Cardiac muscle cell (in vitro differentiated cells and primary cell): ENCODE data around the gene ANO1. TPM values are rescaled to one million over a fixed set of nuclear protein-coding genes. Genes with fewer than 3 reads are reported as not detected.

Source experiments
- DNase-seq, 2 donors: peaks; one replicate each; pipeline versions ENCODE4 v3.0.0 to v3.0.0-alpha.2; 2010 to 2017; ENCODE audit warnings: low read depth in 1 of 2, low spot score in 1 of 2
- H3K27ac ChIP-seq: fragments of 200-600 bp; sonication (generic); 2 replicates; pipeline ENCODE4 v1.5.1; 2016
- H3K27me3 ChIP-seq: fragments of 200-600 bp; sonication (generic); 2 replicates; pipeline ENCODE4 v1.6.0; 2016; ENCODE audit warnings: control low read depth
- H3K36me3 ChIP-seq: fragments of 200-600 bp; sonication (generic); 2 replicates; pipeline ENCODE4 v1.5.1; 2016; ENCODE audit warnings: control low read depth
- H3K4me1 ChIP-seq: fragments of 200-600 bp; sonication (generic); 2 replicates; pipeline ENCODE4 v1.8.1; 2017; ENCODE audit warnings: low read depth, mild to moderate bottlenecking, mixed run types
- H3K4me3 ChIP-seq: fragments of 200-600 bp; sonication (generic); 2 replicates; pipeline ENCODE4 v1.5.1; 2016; ENCODE audit warnings: mild to moderate bottlenecking
- H3K9me3 ChIP-seq: fragments of 200-600 bp; sonication (generic); 2 replicates; pipeline ENCODE4 v1.5.1; 2017; ENCODE audit warnings: low read depth, mild to moderate bottlenecking, control low read depth
- polyA plus RNA-seq: library from polyadenylated mRNA; unstranded; fragments of >200 nt; fragmentation: Nextera tagmentation; extraction: Ambion mirVana; gene quantifications from 2 replicates; pipeline ENCODE4 v1.2.1, GENCODE V29; 2016
- total RNA-seq: library from RNA; depleted of rRNA; stranded (reverse); fragments of >200 nt; gene quantifications from 2 replicates; pipeline ENCODE4 v1.2.3, GENCODE V29; 2016
- TF ChIP-seq, protein P1 (sequence below): IDR thresholded peaks from 2 replicates; pipeline ENCODE4 v1.5.1; 2012; ENCODE audit warnings: low read depth, mild to moderate bottlenecking, low read length

ANO1 gene
- total and polyA plus RNA-seq, 2 experiments from 2014 or later = 0.09 to 0.86 TPM

GRCh38 chr11:70205049-70205725 is 127.1 kb downstream of the ANO1 start:
- peaks cover 14% of the 10 kb centered on the region for H3K4me1 ChIP-seq
- no peaks in the 10 kb centered on the region for H3K9me3 ChIP-seq
- no peak overlapping the region for H3K4me3 ChIP-seq
- no peaks in the 10 kb centered on the region for H3K36me3 ChIP-seq
- TF ChIP-seq, protein P1, sequence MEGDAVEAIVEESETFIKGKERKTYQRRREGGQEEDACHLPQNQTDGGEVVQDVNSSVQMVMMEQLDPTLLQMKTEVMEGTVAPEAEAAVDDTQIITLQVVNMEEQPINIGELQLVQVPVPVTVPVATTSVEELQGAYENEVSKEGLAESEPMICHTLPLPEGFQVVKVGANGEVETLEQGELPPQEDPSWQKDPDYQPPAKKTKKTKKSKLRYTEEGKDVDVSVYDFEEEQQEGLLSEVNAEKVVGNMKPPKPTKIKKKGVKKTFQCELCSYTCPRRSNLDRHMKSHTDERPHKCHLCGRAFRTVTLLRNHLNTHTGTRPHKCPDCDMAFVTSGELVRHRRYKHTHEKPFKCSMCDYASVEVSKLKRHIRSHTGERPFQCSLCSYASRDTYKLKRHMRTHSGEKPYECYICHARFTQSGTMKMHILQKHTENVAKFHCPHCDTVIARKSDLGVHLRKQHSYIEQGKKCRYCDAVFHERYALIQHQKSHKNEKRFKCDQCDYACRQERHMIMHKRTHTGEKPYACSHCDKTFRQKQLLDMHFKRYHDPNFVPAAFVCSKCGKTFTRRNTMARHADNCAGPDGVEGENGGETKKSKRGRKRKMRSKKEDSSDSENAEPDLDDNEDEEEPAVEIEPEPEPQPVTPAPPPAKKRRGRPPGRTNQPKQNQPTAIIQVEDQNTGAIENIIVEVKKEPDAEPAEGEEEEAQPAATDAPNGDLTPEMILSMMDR = no peak
- no peaks in the 10 kb centered on the region for H3K27me3 ChIP-seq
- peak overlapping the region; percentile 65 for H3K27ac ChIP-seq
- DNase-seq = peak in 1 of 2 donors; percentile 14

GRCh38 chr11:70205766-70206165 is 127.6 kb downstream of the ANO1 start:
- Histone ChIP-seq H3K36me3 (no peaks in the 10 kb centered on the region), H3K27me3 (no peaks in the 10 kb centered on the region), H3K27ac (peak overlapping the region; percentile 65), H3K4me1 (peaks cover 14% of the 10 kb centered on the region), H3K9me3 (no peaks in the 10 kb centered on the region), H3K4me3 (no peak overlapping the region)
- TF ChIP-seq, protein P1 = no peak
- DNase-seq = no peak

DNA sequence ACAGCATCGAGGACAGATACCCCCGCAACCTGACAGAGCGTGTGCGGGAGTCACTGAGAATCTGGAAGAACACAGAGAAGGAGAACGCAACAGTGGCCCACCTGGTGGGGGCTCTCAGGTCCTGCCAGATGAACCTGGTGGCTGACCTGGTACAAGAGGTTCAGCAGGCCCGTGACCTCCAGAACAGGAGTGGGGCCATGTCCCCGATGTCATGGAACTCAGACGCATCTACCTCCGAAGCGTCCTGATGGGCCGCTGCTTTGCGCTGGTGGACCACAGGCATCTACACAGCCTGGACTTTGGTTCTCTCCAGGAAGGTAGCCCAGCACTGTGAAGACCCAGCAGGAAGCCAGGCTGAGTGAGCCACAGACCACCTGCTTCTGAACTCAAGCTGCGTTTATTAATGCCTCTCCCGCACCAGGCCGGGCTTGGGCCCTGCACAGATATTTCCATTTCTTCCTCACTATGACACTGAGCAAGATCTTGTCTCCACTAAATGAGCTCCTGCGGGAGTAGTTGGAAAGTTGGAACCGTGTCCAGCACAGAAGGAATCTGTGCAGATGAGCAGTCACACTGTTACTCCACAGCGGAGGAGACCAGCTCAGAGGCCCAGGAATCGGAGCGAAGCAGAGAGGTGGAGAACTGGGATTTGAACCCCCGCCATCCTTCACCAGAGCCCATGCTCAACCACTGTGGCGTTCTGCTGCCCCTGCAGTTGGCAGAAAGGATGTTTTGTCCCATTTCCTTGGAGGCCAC is 128.3 kb downstream of the ANO1 start:
- H3K36me3 ChIP-seq = no peaks in the 10 kb centered on the region
- DNase-seq = no peak
- peak overlapping the region; percentile 65 for H3K27ac ChIP-seq
- TF ChIP-seq, protein P1 = no peak
- H3K27me3 ChIP-seq = no peaks in the 10 kb centered on the region
- H3K4me3 ChIP-seq = no peak overlapping the region
- H3K9me3 ChIP-seq = no peaks in the 10 kb centered on the region
- H3K4me1 ChIP-seq = peaks cover 14% of the 10 kb centered on the region

DNA sequence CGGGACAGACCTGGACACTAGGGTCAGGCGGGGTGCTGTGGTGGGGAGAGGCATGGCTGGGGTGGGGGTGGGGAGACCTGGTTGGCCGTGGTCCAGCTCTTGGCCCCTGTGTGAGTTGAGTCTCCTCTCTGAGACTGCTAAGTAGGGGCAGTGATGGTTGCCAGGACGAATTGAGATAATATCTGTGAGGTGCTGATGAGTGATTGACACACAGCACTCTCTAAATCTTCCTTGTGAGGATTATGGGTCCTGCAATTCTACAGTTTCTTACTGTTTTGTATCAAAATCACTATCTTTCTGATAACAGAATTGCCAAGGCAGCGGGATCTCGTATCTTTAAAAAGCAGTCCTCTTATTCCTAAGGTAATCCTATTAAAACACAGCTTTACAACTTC is 128.9 kb downstream of the ANO1 start:
- Histone ChIP-seq H3K27ac (peak overlapping the region; percentile 20), H3K27me3 (no peaks in the 10 kb centered on the region), H3K36me3 (no peaks in the 10 kb centered on the region), H3K4me1 (peaks cover 14% of the 10 kb centered on the region), H3K4me3 (no peak overlapping the region), H3K9me3 (no peaks in the 10 kb centered on the region)
- DNase-seq = no peak
- TF ChIP-seq, protein P1 = no peak

DNA sequence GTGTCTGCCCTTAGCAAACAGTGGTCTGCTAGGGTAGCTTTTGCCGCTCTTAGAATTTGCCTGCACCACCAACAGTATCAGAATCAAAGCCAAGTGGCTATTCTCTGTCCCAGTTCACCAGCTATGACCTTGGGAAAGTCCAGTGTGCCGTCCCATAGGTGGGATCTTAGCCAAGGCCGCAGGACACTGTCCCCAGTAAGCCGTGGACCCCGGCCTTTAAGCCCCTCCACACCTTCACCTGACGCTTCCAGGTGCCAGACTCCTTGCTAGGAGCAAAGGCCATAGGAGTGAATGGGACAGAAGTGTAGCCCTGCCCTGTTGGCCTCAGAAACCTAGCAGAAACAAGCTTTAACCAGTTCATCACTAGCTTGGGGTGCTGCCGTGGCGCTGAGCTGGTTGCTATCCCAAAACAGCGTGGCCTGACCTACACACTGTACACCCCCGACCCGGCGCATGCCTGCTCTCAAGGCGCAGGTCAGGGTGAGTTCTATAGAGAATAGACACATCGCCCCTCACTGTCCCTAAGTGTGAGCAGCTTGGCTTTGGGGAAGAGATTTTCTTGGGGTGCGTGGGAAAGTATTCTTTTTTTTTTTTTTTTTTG is 129.5 kb downstream of the ANO1 start:
- Histone ChIP-seq H3K27ac (peak overlapping the region; percentile 54), H3K36me3 (no peaks in the 10 kb centered on the region), H3K4me3 (no peak overlapping the region), H3K4me1 (peaks cover 14% of the 10 kb centered on the region), H3K9me3 (no peaks in the 10 kb centered on the region), H3K27me3 (no peaks in the 10 kb centered on the region)
- TF ChIP-seq, protein P1 = no peak
- DNase-seq = no peak
